A549 treated with CORT108297 at 1 μM for 4 hours (cell line): ENCODE measurements around the gene GNAI2. TPM values are rescaled to one million over a fixed set of nuclear protein-coding genes. Genes with fewer than 3 reads are reported as not detected.

Experiments used
- total RNA-seq: library from RNA; stranded (reverse); fragments of 200-300 nt; extraction: Qiagen RNA extraction; gene quantifications from 5 replicates; pipeline ENCODE4 v1.2.3, GENCODE V29; 2022

Gene GNAI2
- total RNA-seq: 34.4 to 48.3 TPM (median 45.0 TPM) in 5 replicates

GRCh38 chr3:50235716-50236483 lies at the start of gene GNAI2:
GNAI2 (plus strand) TSS chr3:50236204; CDS start chr3:50236336, 132 bp downstream.

GRCh38 chr3:50190936-50191660 lies 44.9 kb upstream of the GNAI2 start, which contains the start of gene GNAT1:
GNAT1 (plus strand) TSS chr3:50191610; CDS start chr3:50191726, 116 bp downstream.

GRCh38 chr3:50204804-50205412 lies 31.1 kb upstream of the GNAI2 start, which contains the start of gene SLC38A3:
SLC38A3 (plus strand) TSS chr3:50205271; CDS start chr3:50214200, 8,929 bp downstream.

GRCh38 chr3:50268703-50269451 lies 32.9 kb downstream of the GNAI2 start, which contains the start of gene SEMA3B:
SEMA3B (plus strand) TSS chr3:50269147; CDS start chr3:50269241, 94 bp downstream.

GRCh38 chr3:50278880-50279224 lies 42.8 kb downstream of the GNAI2 start, which contains the start of gene LSMEM2:
LSMEM2 (plus strand) TSS chr3:50279087; CDS start chr3:50279114, 27 bp downstream.

GRCh38 chr3:50292159-50293078 lies 56.4 kb downstream of the GNAI2 start, which contains the start of gene IFRD2:
IFRD2 (minus strand) TSS chr3:50292429; CDS start chr3:50292274, 155 bp downstream.

GRCh38 chr3:50298836-50299637 lies 63.0 kb downstream of the GNAI2 start, which contains the start of the genes HYAL3 and NAA80:
HYAL3 (minus strand) TSS chr3:50299405; CDS start chr3:50295602, 3,803 bp downstream.
NAA80 (minus strand) TSS chr3:50299405; CDS start chr3:50297463, 1,942 bp downstream.

GRCh38 chr3:50303013-50303815 lies 67.2 kb downstream of the GNAI2 start, which contains the start of gene HYAL1:
HYAL1 (minus strand) TSS chr3:50303574; CDS start chr3:50302956, 618 bp downstream.

Other genes starting within 250 kb of the GNAI2 start
- gene RBM5, start 147.3 kb upstream of the GNAI2 start, total RNA-seq: 30.1 to 36.0 TPM (median 33.7 TPM) in 5 replicates
- 7.0 to 12.2 TPM (median 10.6 TPM) in 5 replicates for gene SEMA3F, start 80.9 kb upstream of the GNAI2 start, total RNA-seq
- 0.06 TPM in 1 of 5 replicates, not detected in the others for gene GNAT1, start 44.6 kb upstream of the GNAI2 start, total RNA-seq
- gene SLC38A3, start 30.9 kb upstream of the GNAI2 start, total RNA-seq: 0.02 to 0.23 TPM (median 0.08 TPM) in 4 of 5 replicates, not detected in the other
- 5.6 to 10.6 TPM (median 8.3 TPM) in 5 replicates for gene SEMA3B, start 32.9 kb downstream of the GNAI2 start, total RNA-seq
- gene LSMEM2, start 42.9 kb downstream of the GNAI2 start, total RNA-seq: 0.09 TPM in 2 of 5 replicates, not detected in the others
- gene IFRD2, start 56.2 kb downstream of the GNAI2 start, total RNA-seq: 72.3 to 104 TPM (median 92.6 TPM) in 5 replicates
- gene HYAL3, start 63.2 kb downstream of the GNAI2 start, total RNA-seq: 7.0 to 9.6 TPM (median 8.9 TPM) in 5 replicates
- gene NAA80, start 63.2 kb downstream of the GNAI2 start, total RNA-seq: 4.6 to 7.6 TPM (median 7.1 TPM) in 5 replicates
- 0.37 to 0.52 TPM (median 0.44 TPM) in 5 replicates for gene HYAL1, start 67.4 kb downstream of the GNAI2 start, total RNA-seq
- 17.4 to 28.8 TPM (median 25.6 TPM) in 5 replicates for gene HYAL2, start 86.5 kb downstream of the GNAI2 start, total RNA-seq
- gene TUSC2, start 92.0 kb downstream of the GNAI2 start, total RNA-seq: 23.3 to 43.8 TPM (median 36.8 TPM) in 5 replicates
- 16.7 to 21.1 TPM (median 20.4 TPM) in 5 replicates for gene RASSF1, start 104.6 kb downstream of the GNAI2 start, total RNA-seq
- gene ZMYND10, start 109.5 kb downstream of the GNAI2 start, total RNA-seq: 0.93 to 1.8 TPM (median 1.1 TPM) in 5 replicates
- 12.2 to 15.4 TPM (median 13.0 TPM) in 5 replicates for gene NPRL2, start 114.6 kb downstream of the GNAI2 start, total RNA-seq
- 14.7 to 22.9 TPM (median 22.3 TPM) in 5 replicates for gene CYB561D2, start 114.7 kb downstream of the GNAI2 start, total RNA-seq
- gene TMEM115, start 123.3 kb downstream of the GNAI2 start, total RNA-seq: 37.7 to 48.2 TPM (median 47.5 TPM) in 5 replicates